ENCODE results near the gene RHOH. TPM values are rescaled to one million over a fixed set of nuclear protein-coding genes. Genes with fewer than 3 reads are reported as not detected.

RHOH gene
- total RNA-seq, 3 donors from 2014 or later (not counting 1 experiment from before 2014, with no cell fraction given): 195 to 233 (median 195) TPM

- DNase-seq (peak in 1 of 2 donors; percentile 25), ATAC-seq (no peak)
- Histone ChIP-seq H3K4me1 (ENCODE audit: control insufficient read depth, insufficient read depth, low read length) (peaks cover 5% of the 10 kb centered on the region), H3K27ac (ENCODE audit: low read length) (peak overlapping the region; percentile 17), H3K4me3 (ENCODE audit: low read length) (no peak overlapping the region), H3K9me3 (ENCODE audit: control insufficient read depth, insufficient read depth, low read length) (no peaks in the 10 kb centered on the region), H3K36me3 (ENCODE audit: control insufficient read depth, insufficient read depth, low read length) (no peaks in the 10 kb centered on the region), H3K27me3 (ENCODE audit: control insufficient read depth, insufficient read depth, low read length) (no peaks in the 10 kb centered on the region)
- Mint-ChIP-seq H3K27ac (no peak overlapping the region), H3K36me3 (no peaks in the 10 kb centered on the region), H3K4me1 (peaks cover 0 to 5% of the 10 kb centered on the region in 2 donors), H3K4me3 (no peak overlapping the region), H3K27me3 (ENCODE audit: low read depth in 2 of 2) (no peaks in the 10 kb centered on the region), H3K9me3 (no peaks in the 10 kb centered on the region)
- no peak for TF ChIP-seq CTCF (IDR thresholded peaks at IDR 0.05)
- 55% methylated on average over 8 of the region's 12 CpGs for WGBS (ENCODE audit: insufficient coverage)
- intact Hi-C loops (cut with micrococcal nuclease): no loop called here
Measured at GRCh38 chr4:40183615-40184411, 13.0 kb upstream of the RHOH start.

GRCh38 chr4:40185830-40186664 is 10.8 kb upstream of the RHOH start:
- Histone ChIP-seq H3K4me1 (ENCODE audit: control insufficient read depth, insufficient read depth, low read length) (peaks cover 5% of the 10 kb centered on the region), H3K4me3 (ENCODE audit: low read length) (no peak overlapping the region), H3K36me3 (ENCODE audit: control insufficient read depth, insufficient read depth, low read length) (no peaks in the 10 kb centered on the region), H3K27me3 (ENCODE audit: control insufficient read depth, insufficient read depth, low read length) (no peaks in the 10 kb centered on the region), H3K9me3 (ENCODE audit: control insufficient read depth, insufficient read depth, low read length) (no peaks in the 10 kb centered on the region), H3K27ac (ENCODE audit: low read length) (peak overlapping the region; percentile 70)
- DNase-seq (no peak), ATAC-seq (no peak)
- Mint-ChIP-seq H3K36me3 (no peaks in the 10 kb centered on the region), H3K9me3 (no peaks in the 10 kb centered on the region), H3K27ac (no peak overlapping the region), H3K4me3 (no peak overlapping the region), H3K27me3 (ENCODE audit: low read depth in 2 of 2) (no peaks in the 10 kb centered on the region), H3K4me1 (peaks cover 0 to 5% of the 10 kb centered on the region in 2 donors)
- intact Hi-C loops (cut with micrococcal nuclease): no loop called here
- 77% methylated on average over 3 of the region's 5 CpGs for WGBS (ENCODE audit: insufficient coverage)
- no peak for TF ChIP-seq CTCF (IDR thresholded peaks at IDR 0.05)

- peaks cover 5% of the 10 kb centered on the region for H3K4me1 ChIP-seq (ENCODE audit: control insufficient read depth, insufficient read depth, low read length)
- no peaks in the 10 kb centered on the region for H3K27me3 ChIP-seq (ENCODE audit: control insufficient read depth, insufficient read depth, low read length)
- intact Hi-C loops (cut with micrococcal nuclease): no loop called here
- Mint-ChIP-seq H3K27me3 (ENCODE audit: low read depth in 2 of 2) (no peaks in the 10 kb centered on the region), H3K9me3 (no peaks in the 10 kb centered on the region), H3K4me3 (no peak overlapping the region), H3K27ac (no peak overlapping the region), H3K36me3 (no peaks in the 10 kb centered on the region), H3K4me1 (peaks cover 0 to 5% of the 10 kb centered on the region in 2 donors)
- TF ChIP-seq CTCF (IDR thresholded peaks at IDR 0.05): no peak
- 72% methylated on average over 1 of the region's 1 CpG for WGBS (ENCODE audit: insufficient coverage)
- no peak overlapping the region for H3K4me3 ChIP-seq (ENCODE audit: low read length)
- no peaks in the 10 kb centered on the region for H3K36me3 ChIP-seq (ENCODE audit: control insufficient read depth, insufficient read depth, low read length)
- ATAC-seq (no peak), DNase-seq (no peak)
- H3K27ac ChIP-seq (ENCODE audit: low read length): peak overlapping the region; percentile 70
- no peaks in the 10 kb centered on the region for H3K9me3 ChIP-seq (ENCODE audit: control insufficient read depth, insufficient read depth, low read length)
Measured at GRCh38 chr4:40186665-40187014, 10.2 kb upstream of the RHOH start.
